ENCODE measurements around the gene MBD3.
A peak's percentile ranks its signal among the peaks of the same experiment; 100 is the strongest.
"Not testable (repeated sequence)": the region's sequence is repeated elsewhere in the genome, so short reads cannot be mapped to it uniquely, and the experiment has no call there.

Gene MBD3, protein sequence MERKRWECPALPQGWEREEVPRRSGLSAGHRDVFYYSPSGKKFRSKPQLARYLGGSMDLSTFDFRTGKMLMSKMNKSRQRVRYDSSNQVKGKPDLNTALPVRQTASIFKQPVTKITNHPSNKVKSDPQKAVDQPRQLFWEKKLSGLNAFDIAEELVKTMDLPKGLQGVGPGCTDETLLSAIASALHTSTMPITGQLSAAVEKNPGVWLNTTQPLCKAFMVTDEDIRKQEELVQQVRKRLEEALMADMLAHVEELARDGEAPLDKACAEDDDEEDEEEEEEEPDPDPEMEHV

DNA sequence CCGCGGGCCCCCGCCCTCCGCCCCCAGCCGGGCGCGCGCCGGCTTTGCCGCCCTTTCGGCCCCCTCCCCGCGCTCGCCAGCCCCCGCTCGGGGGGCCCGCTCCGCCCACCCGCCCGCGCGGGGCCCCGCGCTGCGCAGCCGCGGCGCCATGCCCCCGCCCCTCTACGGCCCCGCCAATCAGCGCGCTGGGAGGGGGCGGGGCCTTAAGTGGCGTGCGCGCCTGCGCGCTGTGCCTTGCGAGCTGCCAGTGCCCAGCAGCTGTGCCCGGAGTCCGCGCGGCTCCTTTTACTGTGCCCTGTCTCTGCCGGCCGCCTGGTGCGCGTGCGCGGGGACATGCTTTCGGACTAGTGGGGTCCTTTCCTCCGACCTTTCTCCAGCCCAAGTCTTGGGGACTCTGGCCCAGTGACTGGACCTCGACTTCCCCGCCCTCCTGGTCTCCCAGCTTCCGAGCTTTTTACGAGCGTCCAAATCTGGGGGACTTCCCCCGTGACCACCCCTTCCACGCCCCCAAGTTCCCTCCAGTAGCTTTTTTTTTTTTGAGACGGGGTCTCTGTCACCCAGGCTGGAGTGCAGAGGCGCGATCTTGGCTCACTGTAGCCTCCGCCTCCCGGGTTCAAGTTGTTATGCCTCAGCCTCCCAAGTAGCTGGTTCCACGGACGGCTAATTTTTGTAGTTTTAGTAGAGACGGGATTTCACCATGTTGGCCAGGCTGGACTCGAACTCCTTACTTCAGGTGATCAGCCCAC is at the start of gene MBD3:
Gene MBD3, minus strand, starts transcription at position 111 of the 746 bp plus-strand sequence. CDS start 234 bp downstream, outside the sequence.
- peak; percentile 67 to 88 for DNase-seq

DNA sequence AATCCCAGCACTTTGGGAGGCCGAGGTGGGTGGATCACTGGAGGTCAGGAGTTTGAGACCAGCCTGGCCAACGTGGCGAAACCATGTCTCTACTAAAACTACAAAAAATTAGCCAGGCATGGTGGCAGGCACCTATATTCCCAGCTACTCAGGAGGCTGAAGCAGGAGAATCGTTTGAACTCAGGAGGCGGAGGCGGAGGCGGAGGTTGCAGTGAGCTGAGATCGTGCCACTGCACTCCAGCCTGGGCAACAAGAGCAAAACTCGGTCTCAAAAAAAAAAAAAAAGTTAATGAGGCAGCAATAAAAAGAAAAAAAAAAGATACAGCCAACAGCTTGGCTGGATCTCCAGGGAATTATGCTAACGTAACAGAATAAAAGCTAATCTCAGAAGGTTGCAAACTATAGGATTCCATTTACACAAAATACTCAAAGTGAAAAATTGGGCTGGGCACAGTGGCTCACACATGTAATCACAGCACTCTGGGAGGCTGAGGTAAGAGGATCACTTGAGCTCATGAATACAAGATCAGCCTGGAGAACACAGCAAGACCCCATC is 48.3 kb upstream of the MBD3 start:
- not testable (repeated sequence) for DNase-seq

DNA sequence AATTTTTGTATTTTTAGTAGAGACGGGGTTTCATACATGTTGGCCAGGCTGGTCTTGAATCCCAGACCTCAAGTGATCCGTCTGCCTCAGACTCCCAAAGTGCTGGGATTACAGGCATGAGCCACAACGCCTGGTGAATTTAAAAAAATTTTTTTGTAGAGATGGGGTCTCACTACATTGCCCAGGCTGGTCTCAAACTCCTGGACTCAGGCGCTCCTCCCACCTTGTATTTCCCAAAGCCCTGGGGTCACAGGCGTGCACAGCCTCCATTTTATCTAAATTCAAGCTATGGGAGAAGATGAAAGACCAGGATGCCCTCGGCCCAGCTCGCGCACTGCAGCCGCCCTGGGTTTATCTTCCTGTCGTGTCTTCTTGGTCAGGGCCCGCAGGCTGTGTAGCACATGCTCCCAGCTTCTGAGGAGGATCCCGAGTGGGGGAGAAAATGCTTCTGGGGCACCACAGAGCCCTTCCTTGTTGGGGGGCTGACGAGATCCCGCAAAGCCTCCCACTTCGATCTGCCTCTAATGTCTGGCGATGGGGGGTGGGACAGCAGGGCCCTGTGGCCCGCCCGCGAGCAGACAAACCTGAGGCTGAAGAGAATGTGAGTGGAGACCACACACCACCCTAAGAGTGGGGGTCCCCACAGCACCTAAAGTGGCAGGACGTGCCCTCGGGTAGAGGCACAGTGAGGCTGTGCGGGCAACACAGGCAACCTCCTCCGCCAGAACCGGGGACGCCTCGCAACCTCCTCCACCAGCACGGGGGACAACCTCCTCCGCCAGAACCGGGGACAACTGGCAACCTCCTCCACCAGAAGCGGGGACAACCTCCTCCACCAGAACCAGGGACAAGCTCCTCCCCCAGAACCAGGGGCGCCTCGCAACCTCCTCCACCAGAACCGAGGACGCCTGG is 43.9 kb upstream of the MBD3 start:
- no peak for DNase-seq

DNA sequence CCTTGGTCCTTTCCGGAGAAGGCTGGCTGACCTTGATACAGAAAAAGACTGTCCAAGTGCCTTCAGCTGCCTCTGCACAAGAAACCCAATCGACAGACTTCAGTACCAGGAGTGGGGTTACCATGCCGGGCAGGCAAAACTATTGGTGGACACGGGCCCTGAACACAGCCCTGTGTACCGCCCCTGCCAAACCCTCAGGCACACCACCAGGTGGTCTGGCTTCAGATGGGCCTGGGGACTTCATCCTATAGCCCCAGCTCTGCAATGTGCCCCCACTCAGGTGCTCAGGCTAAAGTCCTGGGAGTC is 42.2 kb upstream of the MBD3 start:
- DNase-seq, result no peak

DNA sequence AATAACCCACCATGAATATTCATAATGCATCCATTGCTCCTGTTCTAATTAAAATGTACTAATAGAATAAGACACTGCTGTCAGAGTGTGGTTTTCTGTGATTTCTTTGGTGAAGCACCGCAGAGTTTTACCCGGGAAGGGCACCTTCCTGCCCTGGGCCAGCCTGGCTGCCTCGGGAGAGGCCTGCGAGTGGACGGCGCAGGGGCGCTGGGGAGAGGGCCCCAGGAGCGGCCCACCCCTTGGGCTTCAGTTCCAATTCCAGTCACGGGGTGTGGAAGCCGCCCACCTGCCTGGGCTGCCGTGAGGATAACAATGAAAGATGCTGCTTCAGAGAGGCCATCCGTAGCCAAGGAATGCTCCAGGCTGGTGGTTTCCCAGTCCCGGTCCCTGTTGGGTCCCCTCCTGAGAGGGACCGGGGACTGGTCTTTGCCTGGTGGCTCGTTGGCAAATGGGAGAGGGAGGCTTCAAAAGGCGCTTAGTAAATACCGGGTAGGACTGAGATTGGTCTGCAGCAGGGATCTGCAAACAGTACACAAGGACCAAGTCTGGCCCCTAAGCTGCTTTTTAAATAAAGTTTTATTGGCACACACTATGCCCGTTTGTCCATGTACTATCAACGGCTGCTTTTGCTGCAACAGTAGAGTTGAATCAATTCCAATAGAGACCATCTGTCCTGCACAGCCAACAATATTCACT is 41.7 kb upstream of the MBD3 start:
- DNase-seq, result no peak

DNA sequence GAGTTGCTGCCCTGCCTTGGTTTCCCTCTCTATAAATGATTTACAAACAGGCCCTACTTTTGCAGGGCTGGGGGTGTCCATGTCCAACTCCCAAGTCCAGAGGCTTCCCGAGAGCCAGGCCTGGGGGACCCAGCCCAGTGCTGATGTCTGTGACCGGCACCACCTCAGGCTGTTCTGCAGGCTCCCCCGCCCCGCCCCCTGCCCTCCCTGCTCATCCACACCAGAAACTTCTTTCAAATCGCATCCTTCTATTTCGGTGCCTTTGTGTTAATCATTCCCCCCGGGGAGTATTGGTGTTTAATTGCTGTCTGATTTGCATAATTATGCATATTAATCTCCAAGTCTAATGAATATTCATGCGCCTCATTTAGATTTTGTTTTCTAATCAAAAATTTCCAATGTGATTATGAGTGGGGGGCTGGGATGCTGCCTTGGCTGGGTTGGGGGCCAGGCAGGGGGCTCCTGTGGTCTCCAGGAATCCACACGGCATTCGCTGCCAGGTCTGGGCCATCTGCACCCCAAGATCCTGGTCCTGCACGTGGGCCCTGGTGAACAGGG is 40.7 kb upstream of the MBD3 start:
- no peak for DNase-seq

DNA sequence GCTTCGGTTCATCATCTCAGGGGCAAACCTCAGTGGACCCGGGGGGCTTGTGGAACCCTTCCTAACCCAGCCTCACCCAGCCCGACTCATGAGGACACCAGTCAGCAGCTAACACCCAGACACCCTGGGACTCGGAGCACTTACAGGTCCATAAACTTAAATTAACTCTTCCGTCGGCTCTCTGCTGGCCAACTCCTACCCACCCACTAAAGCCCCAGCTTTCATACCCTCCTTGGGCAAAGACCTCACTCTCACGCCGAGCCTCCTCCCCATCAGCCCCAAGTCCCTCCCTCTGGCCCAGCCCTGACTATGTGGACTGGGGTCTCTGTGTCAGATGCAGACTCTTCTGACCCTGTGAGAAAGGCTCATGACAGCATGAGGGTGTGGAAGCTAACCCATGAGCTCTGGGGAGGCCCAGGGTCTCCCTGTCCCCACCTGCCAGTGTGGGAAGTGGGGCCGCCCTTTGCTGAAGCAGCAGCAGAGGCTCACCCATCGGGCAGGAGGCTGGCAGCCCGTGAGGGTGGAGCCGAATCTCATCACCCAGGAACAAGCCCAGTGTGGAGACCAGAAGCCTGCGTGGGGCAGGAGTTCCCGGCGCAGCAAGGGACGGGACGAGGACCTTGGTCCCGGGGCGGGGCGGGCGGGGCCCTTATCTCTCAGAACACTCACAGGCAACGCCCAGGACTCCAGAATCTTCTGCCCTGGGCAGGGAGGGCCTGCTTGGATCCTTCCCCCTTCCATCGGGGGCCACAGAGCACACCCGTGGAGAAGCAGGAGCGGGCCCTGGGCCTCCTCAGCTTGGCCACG is 40.0 kb upstream of the MBD3 start:
- no peak for DNase-seq

DNA sequence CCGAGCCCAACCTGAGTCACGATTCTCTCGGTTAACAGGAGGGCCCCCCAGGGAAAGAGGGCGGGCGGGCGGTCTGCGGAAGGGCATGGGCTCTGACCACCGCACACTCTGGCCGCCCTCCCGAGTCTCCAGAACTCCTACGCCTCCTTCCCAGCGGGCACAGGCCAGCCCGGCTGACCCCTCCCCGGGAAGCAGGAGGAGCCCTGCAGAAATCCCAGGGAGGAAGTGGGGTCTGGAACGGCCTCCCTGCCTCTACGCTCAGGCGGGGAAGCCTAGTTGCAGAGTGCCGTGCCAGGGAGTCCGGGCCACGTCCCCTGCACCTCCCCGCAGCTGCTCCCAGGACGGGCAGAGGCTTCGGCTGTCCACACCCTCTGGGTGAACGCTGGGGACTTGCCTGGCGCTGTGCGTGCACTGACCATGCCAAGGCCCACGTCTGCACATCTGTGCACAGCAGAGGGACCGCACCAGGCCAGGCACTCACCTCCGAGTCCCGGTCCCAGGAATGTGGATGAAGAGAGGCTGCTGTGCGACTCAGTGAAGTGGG is 39.0 kb upstream of the MBD3 start:
- DNase-seq, result no peak

DNA sequence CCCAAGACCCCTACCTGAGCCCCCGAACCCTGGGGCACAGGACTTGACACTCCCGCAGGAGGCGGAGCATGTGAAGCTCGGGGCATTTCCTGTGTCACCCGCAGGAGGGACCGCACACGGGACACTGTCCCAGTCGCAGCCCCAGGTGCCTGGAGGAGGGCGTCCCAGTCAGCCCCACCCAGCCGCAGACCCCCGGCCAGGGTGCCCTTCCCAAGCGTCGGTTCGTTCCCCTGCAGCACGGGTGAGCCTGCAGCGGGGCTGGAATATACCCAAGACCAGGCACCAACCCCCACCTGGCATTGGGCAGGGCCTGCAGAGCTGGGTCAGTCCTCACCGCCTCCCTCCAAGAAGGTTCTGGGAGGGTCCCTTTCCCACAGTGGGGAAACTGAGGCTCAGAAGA is 38.1 kb upstream of the MBD3 start:
- no peak for DNase-seq

DNA sequence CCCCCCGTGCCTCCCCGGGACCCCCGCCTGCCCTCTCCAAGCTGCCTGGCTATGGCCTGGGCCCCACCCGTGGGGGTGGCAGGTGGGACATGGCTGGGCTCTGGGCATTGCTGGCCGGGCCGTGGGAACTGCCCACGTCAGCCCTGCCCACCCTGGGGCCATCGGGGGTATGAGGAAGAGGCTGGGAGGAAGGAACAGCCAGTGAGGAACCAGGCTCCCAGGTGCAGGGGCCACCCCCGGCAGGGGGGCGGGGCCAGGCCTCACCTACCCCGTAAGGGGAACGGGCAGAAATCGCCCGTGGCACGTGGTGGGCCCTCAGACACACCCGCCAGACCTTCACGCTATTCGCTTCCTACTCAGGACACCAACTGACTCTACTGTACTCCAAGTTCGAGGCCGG is 37.3 kb upstream of the MBD3 start:
- DNase-seq, result no peak

DNA sequence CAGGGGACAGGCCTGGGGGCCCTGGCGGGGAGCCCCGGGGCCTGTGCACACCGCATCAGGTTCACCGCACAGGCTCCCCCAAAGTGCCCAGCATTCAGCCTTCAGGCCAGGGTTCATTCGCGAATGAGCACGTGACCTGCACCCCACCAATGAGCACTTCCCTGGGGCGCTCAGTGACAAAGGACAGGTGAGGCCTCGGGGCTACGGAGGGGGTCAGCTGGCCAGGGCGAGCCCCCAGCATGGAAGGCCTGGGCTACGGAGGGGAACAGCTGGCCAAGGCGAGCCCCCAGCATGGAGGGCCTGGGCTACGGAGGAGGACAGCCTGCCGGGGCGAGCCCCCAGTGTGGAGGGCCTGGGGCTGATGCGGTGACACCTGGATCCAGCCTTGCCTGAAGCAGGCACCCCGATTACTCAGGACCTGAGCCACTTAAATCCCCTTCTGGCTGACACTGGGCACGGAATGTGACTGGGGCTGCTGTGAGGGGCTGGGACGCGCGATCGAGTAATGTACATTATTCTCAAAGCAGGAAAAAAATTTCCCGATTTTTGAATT is 36.7 kb upstream of the MBD3 start:
- DNase-seq, result no peak

DNA sequence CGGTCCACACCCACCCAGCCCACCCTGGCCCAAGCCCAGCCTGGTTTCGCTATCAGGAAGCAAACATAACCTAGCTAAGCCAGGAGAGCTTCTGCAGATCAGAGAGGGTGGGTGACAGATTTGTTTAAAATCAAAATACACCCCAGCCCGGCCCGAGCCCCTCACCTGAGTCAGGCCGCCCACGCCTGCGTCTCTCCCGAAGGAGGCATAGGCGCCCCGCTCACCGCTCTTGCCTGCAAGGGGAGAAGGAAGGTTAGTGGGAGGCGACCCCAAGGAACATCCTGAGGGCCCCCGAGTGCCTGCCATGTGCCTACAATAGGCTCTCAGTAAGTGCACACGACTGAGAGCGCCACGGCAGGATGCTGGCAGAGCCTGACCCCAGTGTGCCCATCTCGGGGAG is 34.5 kb upstream of the MBD3 start:
- no peak for DNase-seq

DNA sequence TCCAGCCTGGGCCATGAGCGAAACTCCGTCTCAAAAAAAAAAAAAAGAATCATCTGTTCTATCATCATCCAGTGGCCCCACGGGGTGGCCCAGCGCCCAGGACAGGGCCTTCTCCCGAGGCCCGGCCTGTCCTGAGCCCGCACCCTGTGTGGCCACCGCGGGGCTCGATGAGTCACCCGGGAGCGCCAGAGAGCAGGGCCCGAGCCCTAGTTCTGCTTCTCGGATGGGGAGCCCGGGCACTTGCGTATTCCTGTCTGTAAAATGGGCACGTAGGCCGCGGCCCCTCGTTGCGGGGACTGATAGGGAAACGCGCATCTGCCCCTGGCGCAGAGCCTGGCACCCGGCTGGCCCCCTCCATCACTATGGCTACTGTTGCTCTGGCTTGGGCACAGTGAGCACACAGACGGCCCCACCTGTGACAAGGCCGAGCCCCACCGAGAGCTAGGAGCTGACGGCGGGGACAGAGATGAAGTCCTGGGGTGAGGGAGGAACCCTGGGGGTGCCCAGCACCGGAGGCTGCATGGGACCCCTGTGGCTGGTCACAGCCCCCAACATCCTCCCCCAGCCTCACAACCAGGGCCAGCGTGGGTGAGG is 33.8 kb upstream of the MBD3 start:
- no peak for DNase-seq

DNA sequence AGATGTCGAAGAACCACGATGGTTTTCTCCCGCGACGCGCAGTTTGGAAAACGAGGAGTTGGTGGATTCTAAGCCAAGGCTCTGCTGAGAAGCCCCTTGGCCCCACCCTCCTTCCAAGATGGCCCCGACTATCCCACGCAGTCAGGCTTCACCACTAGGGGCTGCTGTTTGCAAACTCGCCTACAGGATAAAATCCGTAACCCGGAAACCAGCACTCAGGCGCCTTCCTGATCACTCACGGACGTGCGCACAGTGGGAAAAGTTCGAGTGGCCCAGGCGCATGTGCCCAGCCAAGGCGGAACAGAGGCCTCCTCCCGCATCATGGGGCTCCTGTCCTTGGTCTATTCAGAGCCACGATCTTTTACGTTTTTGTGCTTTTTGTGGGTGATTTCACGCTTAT is 31.8 kb upstream of the MBD3 start:
- DNase-seq, result no peak

DNA sequence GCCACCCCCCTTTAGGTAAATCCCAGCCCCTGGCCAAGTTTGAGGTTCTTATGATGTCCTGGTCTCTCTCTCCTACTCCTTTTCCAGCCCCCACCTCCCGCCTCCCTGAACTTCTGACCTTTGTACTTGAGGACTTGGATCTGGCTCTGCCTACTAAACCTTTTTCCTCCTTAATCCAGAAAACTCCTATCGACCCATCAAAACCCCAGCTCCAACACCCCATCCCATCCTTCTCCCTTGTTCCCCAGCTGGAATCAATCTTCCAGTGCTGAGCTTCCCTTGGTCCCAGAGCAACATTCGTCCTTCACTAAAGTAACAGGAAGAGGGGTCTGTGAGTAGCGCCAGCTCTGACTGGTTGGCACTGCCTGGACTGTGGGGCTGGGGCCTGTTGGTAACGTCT is 29.9 kb upstream of the MBD3 start:
- no peak for DNase-seq

DNA sequence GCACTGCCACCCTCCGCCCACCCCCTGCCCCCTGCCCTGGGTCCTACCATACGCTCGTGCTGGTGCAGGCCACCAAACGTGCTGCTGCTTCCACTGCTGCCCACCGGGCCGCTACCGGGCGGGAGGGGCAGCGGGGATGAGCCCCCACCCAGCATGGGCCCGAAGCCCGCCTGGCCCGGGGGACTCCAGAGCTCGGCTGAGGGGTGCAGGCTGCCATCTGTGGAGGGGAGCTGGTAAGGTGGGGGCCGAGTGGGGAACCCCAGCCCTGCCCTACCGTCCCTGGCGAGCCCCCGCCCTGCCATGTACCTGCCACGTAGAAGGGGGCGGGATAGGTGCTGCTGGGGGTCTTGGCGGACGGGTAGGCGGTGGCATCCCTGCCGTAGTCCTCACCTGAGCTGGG is 29.3 kb upstream of the MBD3 start:
- DNase-seq, result no peak

DNA sequence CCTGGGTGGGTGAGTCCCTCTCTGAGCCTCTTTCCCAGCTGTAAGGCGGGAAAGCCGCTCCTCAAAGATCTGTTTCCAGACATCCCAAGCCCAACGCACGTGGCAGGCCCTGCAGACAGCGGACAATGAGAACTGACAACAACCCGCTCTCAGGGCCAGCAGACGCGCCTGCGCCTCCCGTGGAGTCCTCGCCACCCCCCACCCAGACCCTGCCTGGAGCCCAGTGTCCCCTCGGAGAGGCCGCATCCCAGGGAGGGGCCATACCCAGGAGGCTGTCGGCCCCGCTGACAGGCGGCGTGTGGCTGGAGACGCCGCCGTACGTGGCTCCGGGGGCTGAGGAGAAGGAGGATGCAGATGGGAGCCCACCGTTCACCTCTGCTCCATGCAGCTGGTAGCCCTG is 28.9 kb upstream of the MBD3 start:
- DNase-seq, result no peak

DNA sequence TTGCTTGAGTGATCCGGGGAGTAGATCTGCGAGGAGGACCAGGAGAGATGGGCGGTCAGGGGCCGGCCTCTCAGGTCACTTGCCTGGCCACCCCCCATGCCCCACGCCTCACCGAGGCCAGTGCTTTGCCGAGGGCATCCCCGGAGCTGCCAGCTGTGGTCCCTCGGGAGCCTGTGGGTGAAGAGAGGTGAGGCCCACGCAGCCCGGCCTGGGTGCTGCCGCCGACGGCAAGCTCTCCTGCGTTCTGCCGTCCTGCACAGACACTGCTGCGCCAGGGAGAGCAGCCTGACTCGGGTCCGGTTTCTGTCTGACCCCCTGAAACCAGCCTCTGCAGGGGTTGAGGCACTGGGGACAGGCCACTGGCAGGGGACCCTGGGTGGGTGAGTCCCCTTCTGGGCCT is 28.4 kb upstream of the MBD3 start:
- DNase-seq, result no peak

DNA sequence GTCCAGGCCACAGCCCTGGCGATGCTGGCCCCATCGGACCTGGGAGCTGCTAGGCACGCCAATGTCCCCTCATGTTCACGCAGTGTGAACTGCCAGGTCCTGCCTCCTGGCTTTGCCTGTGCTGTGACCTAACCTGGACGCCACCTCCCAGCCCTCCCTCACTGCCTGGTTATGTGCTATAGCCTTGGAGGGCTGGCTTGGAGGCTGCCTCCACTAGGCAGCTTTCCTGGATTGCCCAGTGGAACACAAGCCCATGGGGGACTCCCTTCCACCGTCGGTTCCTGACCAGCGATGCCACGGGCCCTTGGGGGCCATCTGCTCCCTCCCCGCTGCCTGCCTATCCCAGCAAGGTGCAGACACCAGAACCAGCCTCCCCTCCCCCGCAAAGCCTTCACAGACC is 27.8 kb upstream of the MBD3 start:
- DNase-seq, result no peak

DNA sequence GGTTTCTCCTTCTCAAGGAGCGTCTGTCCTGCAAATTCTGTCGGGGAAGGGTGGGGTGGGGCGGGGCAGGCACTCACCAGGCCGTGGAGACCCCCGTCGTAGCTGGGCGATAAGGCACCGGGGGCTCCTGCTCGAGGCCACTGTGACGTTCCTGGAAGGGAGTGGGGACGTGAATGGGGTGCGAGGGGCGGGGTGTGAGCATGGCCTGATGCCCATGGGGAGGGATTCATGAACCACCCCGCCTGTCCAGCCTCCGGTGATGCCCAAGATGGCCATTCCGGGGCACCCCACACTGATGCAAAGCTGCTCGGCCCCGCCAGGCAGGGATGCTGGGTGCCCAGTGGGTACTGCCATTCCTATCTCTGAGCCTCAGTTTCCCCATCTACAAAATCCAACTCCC is 27.0 kb upstream of the MBD3 start:
- no peak for DNase-seq

DNA sequence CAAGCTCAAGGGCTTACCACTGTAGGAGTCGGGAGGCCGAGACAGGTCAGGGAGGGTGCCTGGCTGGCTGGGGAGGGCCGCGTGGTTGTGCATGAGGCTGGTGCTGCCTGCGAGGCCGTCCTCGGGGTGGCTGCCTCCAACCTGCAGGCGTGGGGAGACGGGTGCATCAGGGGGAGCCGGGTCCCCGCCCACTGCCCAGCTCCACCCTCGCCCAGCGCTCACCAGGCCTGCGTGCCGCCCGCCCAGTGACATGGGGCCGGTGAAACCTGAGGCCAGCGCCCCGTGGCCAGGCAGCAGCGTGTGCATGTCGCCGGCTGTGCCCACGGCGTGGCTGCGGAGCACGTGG is 26.4 kb upstream of the MBD3 start:
- DNase-seq, result no peak

All from SW 1271 (cell line).